Posterior cingulate gyrus (tissue), 11 donors: ENCODE data around the gene NAB2.
"Not testable (repeated sequence)": the region's sequence is repeated elsewhere in the genome, so short reads cannot be mapped to it uniquely, and the experiment has no call there.

Experiments
- DNase-seq, 10 donors: peaks; one replicate each; pipeline versions ENCODE4 v3.0.0 to v3.0.0-alpha.2; 2020 to 2021; ENCODE audit warnings: mixed read lengths in 3 of 10
- intact Hi-C: fragments of 100-400 bp; cut with DNase I; formaldehyde crosslinking; loops from one replicate; pipeline ENCODE4 v1.15.1; 2023

NAB2 gene

DNA sequence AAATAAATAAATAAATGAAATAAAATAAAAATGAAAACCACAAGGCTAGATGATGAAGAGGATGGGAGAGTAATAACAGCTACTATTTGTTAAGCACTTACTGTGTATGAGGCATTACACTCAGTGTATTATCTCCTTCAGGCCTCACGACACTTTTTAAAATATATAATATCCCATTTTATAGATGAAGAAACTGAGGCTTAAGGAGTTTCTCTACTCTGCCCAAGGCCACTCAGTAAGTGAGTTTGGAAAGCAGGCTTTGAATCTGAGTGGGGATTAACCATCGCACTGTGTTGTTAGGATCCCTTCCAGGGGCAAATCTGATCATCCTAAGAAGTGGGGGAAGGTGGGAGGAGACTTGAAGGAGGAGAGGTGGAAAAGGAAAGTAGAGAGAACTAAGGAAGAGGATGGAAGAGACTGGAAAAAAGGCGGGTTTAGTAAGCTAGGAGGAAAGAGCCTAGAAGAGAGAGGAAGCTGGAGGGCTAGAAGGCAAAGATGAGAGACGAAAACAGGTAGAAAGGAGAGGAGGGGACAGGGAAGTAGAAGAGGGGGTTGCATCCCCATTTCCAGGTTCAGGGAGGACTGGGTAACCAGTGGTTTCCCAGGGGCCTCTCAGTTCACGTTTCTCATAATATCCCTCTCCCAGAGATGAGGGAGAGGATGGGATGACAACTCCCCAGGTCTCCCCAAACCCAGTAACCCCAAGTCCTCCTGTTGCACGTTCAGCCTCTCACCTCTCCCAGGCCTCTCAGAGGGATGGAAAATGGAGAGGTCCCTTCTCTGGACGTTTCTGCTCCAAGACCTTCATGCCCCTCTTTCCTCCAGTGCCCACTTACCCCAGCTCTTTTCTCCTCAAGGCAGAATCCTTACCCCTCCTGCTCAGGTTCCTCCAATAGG, 20.5 kb downstream of the NAB2 start:
- no peak for DNase-seq
- intact Hi-C loops, result no loop called here

DNA sequence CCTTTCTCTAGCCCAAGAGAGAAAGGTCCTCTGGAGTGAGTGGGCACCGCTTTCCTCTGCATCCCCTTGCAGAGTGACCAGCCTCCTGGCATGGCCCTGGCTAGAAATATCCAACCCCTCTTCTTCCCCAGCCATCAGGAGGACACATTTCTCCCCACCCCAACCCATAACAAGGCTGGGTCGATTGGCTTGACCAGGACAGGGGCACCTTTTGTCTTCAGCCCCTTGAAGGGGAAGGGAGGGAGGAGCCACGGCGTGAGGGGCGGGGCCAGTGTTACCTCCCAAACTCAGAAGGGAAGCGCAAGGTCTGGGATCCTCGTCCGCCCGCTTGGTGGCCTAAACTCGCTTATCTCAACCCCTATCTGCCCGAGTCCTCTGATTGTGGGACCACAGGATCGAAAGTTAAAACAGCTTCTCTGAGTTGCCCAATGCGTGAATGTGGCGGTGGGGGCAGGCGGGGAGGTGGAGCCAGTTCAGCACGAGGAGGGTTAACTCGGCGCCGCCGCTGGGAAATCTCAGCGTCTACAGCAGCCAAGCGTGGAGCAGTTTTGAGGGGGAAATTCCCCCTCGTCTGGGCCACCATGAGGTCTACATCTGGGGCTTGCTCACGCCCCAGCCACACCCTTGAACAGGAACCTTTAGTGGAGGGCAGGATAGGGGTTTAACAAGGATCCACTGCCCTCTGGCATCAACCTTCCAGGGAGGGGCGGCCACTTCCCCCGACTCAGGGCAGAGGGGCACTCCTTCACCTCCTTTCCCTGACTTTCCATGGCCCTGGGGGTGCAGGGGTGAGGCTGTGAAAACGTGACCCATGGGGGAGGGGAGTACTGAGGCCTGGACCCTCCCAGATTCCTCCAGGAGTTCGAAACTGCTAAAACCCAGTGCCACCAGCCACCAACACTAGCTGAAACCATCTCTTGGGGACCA, 21.5 kb downstream of the NAB2 start:
- peak in 2 of 10 donors; percentile 87 to 92 for DNase-seq
- intact Hi-C loops, result no loop called here

DNA sequence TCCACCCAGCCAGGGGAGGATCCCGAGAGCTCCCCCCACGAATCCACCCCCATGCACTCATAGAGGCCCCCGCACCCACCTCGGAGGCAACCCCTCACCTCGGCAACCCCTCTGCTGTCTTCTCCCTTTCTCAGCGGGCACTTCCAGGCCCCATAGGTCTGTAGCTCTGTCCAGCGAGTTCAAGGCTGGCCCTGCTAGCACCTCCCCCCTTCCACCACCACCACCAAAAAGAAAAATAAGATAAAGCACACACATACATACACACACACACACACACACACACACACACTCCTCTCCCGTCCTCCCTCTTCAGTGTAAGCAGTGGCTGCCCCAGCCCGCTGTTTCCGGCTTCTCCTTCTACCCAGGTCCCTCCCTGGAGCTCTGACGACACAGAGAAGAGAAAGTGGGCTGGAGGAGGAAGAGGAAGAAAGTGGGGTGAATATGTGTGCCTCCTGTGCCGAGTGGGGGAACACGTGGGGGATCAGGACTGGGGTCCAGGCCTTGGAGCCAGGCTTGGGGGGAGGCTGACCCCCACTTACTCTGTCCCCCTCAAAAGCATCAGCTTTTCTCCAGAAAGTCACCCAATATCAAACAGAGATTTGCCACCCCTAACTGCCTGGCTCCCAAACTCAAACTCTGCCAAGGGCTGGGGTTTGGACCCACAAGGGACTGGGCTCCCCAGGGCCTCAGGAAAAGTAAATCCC, 22.3 kb downstream of the NAB2 start, which contains the start of gene STAT6:
TSS of gene STAT6 (minus strand) at position 332 of the 704 bp plus-strand sequence. CDS start 3,084 bp downstream, outside the sequence.
- intact Hi-C loops, result no loop called here
- peak in 2 of 10 donors; percentile 46 to 90 for DNase-seq

DNA sequence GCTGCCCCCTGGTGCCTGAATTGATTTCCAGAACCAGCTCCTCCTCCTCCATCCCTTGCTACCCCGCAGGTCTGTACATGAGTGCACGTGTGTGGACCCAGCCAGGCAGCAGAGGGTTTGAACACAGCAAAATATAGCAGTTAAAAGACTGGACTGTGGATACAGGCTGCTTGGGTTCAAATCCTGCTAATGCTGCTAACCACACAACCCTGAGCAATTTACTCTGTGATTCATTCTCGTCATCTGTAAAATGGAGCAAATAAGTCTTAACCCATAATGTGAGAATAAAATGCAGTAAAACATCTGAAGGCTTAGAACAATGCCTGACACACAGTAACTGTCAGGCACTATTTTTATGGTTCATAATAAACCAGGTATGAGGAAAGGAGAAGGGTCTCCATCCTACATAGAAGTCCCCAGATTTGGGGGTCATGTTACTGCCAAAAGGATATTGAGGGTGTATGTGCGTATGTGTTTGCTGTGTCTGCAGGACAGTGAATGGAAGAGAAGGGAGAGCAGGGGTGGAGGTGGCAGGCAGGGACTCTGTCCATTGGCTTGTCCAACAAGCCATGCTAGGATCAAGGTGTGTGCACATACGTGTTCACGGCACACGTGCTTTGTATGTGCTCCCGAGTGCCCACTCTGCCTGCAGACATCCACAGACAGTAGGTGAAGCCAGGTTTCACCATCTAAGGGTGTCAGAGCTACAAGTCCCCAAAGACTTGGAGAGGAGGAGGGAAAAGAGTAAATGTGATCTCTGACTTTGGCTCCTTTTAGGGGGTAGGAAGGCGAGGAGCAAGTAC, 23.8 kb downstream of the NAB2 start:
- peak in 8 of 10 donors; percentile 70 to 97 (median 84) for DNase-seq
- intact Hi-C loops, result loop anchor here (1.0 kb wide), 2 partner anchors 43 to 105 kb away; no protein-coding TSS in a partner anchor

DNA sequence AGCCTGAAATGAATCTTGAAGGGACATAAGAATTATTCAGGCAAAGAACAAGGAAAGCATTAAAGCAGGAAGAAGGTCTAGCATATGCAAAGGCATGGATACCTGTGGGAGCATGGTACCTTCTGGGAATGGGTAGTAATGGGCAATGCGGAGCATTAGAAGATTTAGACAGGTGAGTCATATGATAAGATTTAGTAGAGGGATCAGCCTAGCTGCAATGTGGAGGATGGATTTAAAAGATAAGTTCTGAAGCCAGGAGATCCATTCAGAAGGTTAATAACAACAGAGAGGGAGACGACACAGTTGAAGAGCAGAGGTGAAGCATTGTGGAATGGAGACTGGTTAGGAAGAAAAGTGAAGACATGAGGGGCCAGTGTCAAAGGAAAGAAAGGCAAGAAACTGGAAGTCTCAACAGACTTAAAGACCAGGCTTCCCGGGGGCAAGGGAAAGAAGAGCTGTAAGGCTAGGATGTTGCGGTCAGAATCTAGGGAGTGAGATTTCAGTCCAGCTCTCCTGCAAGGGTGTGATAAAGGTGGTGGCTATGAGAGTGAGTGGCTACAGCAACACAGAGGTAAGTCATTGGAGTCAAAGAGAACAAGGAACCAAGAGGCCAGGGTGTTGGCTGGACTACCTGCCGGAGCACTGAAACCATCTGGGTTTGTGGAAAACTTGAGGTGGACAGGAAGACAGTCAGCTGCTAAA, 27.8 kb downstream of the NAB2 start:
- intact Hi-C loops, result no loop called here

DNA sequence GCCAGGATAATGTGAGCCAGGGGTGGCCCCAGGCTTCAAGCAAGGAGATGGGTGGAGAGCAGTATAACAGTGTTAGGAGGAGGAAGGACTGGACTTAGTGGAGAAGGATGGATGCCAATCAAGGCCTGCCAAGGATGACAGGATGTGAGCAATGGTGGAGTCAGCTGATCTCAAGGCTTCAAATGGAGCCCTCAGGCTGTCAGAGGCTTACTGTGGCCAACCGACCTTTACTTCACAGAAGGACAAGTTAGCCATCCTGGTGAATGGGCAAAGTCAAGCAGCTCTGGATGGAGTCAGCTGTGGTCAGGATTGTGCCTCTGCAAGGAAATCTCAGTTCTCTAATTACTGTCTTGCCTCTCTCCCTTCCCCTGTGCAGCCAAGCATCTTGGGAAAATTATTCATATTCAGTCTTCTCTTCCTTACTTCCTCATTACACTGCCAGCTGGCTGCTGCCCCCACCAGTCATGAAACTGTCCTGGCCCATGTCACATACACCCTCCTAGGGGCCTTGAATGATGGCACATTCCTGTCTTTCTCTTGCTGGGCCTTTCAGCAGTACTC, 29.9 kb downstream of the NAB2 start:
- intact Hi-C loops, result no loop called here
- peak in 1 of 10 donors; percentile 49 for DNase-seq

More for the DNA sequence above, 27.8 kb downstream of the NAB2 start:
- no peak for DNase-seq

DNA sequence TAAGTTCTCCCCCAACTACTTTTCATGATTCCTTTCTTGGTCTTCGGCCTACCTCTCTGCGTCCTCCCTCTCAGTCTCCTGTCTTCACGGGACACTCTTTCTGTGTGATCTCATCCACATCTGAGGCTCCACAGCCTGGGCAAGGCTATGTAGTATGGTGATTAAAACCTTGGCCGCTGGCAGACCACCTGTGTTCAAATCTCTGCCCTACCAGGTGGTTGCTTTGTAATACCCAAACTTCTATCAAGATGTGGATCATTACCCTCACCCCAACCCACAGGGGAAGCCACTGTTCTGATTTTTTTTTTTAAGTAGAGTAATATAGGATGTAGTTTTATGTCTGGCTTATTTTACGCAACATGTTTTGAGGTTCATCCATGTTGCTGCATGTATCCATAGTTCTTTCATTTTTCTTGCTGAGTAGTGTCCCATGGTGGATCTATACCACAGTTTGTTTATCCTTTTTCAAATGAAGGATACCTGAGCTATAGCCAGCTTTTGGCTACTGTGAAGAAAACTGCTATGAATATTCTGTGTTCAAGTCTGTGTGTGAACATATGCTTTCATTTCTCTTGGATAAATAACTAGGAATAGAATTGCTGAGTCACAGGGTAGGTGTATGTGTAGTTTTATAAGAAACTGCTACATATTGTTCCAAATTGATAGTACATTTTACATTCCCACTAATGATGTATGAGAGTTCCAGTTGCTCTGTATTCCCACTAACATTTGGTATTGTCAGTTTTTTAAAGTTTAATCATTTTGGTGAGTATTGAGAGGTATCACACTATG, 30.6 kb downstream of the NAB2 start:
- no peak for DNase-seq
- intact Hi-C loops, result no loop called here

DNA sequence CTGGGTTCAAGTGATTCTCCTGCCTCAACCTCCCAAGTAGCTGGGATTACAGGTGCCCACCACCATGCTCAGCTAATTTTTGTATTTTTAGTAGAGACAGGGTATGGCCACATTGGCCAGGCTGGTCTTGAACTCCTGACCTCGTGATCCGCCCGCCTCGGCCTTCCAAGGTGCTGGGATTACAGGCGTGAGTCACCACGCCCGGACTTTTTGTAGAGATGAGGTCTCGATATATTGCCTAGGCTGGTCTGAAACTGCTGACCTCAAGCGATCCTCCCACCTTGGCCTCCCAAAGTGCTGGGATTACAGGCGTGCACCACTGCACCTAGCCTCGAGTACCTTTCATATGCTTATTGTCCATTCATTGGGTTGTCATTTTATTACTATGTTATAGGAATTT, 31.8 kb downstream of the NAB2 start:
- DNase-seq, result peak in 1 of 10 donors; percentile 47
- intact Hi-C loops, result not testable (repeated sequence)

DNA sequence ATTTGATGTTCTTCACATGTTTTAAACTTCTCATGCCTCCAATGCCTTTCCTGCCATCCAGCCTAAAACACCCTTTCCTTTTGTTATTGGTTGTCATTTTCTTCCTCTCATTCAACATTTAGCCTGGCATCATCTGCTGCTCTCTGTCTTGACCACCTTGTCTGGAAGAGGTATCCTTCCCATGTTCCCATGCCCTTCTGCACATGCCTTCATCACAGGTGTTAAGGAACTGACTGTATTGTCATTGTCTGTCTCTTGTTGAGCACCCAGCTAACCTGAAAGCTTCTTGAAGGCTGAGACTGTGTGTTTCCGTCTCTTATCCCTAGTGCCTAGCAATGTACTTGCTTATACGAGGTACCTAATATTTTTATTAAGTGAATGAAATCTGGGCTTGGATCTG, 34.9 kb downstream of the NAB2 start:
- no peak for DNase-seq
- intact Hi-C loops, result loop anchor here (1.0 kb wide), 1 partner anchor 59 kb away; no protein-coding TSS in a partner anchor

DNA sequence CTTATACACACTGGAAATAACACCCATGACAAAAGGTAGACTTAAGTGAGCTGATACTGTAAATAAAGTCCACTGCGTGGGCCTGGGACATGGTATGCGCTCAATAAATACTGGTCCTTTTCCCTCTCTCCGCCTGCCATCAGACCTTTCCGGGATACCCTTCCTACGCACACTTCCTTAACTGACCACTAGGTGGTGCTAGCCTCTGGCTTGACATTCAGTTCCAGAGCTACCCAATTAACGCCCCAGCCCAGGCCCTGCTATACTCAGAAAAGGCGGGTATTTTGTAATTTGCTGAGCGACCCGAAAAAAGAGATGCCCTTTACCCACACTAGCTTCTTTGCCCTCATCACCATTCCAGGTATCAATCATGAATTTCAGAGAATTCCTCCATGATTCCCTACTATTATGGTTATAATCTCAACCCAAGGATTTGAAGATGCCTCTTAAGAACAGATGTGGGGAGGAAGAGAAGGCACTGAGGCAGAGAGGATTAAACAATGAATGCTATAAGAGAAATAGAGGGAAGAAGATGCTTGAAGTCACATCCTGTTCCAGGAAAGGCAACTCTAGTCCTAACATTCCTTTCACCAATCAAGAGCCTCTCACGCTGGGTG, 35.5 kb downstream of the NAB2 start:
- intact Hi-C loops, result loop anchor here (1.0 kb wide), 1 partner anchor 59 kb away; no protein-coding TSS in a partner anchor
- DNase-seq, result peak in 9 of 10 donors; percentile 48 to 94 (median 80)

DNA sequence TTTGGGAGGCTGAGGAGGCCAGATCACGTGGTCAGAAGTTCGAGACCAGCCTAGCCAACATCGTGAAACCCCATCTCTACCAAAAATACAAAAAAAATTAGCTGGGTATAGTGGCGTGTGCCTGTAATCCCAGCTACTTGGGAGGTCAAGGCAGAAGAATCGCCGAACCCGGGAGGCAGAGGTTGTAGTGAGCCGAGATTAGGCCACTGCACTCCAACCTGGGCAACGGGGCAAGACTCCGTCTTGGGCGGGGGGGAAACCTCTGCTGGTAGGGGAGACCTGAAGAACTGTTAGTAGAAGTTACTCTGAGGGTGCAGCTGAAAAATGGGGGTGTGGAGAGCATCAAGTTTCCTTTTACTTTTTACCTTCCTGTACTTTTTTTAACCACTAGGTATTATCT, 37.1 kb downstream of the NAB2 start:
- intact Hi-C loops, result loop anchor here (5.0 kb wide), 1 partner anchor 111 kb away; a partner anchor contains a TSS

DNA sequence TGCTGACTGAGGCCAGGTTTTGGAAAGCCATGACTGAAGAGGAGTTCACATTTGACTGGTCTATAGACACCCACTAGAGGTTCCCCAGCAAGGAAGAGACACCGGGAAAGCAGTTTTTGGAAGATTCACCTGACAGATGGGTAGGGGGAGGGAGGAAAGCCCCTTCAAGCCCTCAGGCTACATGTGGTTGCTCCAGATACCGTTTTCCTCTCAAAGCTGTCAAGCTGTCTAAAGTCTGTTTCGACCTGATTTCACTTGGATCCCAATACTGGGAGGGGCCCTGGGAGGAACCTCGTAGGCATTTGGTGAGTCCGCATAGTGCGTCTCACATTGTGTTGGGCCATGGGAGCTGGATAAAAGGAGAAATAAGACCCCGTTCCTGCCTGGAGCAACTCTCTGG, 37.6 kb downstream of the NAB2 start:
- intact Hi-C loops, result loop anchor here (5.0 kb wide), 1 partner anchor 111 kb away; a partner anchor contains a TSS
- DNase-seq, result peak in 1 of 10 donors; percentile 33

More for the DNA sequence above, 37.1 kb downstream of the NAB2 start:
- DNase-seq, result peak in 1 of 10 donors; percentile 40

DNA sequence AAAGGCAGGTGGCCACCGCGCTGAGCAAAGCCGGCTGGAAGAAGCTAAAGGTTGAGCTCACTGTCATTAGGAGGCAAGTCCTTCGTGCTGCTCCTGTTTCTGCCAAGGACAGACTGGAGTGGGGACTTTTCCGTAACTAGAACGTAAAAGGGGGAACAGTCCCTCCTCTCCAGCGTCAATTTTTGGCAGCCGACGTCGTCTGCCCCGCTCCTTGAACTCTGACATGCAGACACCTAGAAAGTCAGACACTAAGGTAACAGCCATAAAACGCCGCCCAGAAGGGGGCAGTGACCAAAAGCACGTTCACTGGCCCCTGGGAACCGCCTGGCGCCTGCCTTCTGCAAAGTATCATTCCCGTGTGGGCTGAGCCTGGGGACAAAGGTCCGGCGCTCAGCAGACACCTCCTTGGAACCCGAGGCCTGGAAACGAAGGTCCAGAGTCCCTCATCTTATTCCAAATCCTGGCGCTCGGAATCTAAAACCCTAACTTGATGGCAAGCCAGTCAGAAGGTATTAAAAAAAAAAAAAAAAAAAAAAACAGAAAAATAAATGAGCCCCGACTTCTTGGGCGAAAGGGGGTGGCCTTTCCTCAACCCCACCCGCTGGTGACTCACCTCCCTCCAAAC, 38.3 kb downstream of the NAB2 start:
- intact Hi-C loops, result loop anchor here (5.0 kb wide), 1 partner anchor 110 kb away; a partner anchor contains a TSS
- DNase-seq, result peak in 4 of 10 donors; percentile 42 to 88 (median 64)

DNA sequence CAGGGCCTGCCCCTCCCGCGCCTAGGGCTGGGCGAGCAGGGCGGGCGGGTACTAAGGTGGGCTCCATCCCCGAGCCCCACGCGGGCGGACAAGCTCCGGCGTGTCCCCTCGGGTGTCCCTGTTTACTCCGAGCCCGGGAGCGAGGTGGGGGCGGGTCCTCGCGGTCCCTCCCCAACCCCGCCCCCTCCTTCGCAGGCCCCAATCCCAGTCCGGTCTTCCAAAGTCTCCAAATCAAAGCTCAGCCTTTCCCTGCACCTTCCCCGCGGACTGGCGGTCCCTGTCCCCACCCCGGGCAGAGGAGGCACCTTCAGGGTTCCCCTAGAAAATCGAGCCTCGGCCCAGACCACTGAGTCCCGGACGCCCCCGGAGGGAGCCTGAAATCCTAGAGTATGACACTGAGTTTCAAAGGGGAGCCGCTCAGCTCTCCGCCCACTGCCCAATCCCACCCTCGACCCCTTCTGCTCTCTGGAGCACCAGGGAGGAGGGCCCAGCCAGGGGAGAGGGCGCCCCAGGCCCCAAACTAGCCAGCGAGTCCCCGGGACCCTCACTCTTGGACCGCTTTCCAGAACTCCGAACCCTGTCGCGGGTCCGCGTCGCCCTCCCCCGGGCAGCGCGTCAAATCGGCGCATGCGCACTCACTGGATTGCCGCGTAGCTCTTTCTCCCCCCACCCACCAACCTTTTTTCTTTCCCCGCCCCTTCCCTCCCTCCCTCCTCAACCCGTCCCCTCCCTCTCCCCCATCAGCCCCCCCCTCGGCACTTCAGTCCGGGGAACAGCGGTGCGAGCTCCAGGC, 39.0 kb downstream of the NAB2 start, which contains the start of gene LRP1:
TSS of gene LRP1 (plus strand) at position 758 of the 793 bp plus-strand sequence. CDS start 482 bp downstream, outside the sequence.
- DNase-seq, result peak; percentile 65 to 95 (median 78)
- intact Hi-C loops, result loop anchor here (5.0 kb wide), 1 partner anchor 109 kb away; a partner anchor contains a TSS
